Neural progenitor cell (in vitro differentiated cells): ENCODE results near the gene PRRT3. TPM values are rescaled to one million over a fixed set of nuclear protein-coding genes. Genes with fewer than 3 reads are reported as not detected.
A peak's percentile ranks its signal among the peaks of the same experiment; 100 is the strongest.

Experiments used
- DNase-seq: peaks from one replicate; pipeline ENCODE4 v3.0.0-alpha.2; 2016; ENCODE audit warnings: low spot score
- H2AFZ ChIP-seq: fragments of 200-600 bp; sonication (generic); replicated peaks from 2 replicates; pipeline ENCODE4 v1.6.1; 2016; ENCODE audit warnings: antibody characterized with exemption
- H3F3A ChIP-seq: fragments of 200-600 bp; sonication (generic); 2 replicates; pipeline ENCODE4 v1.6.1; 2016; ENCODE audit warnings: antibody characterized with exemption, low read depth
- H3K27ac ChIP-seq: fragments of 200-600 bp; sonication (generic); 2 replicates; pipeline ENCODE4 v1.5.1; 2016; ENCODE audit warnings: mild to moderate bottlenecking
- H3K27me3 ChIP-seq: fragments of 200-600 bp; sonication (generic); 2 replicates; pipeline ENCODE4 v1.6.1; 2016; ENCODE audit warnings: mild to moderate bottlenecking, moderate library complexity
- H3K36me3 ChIP-seq: fragments of 200-600 bp; sonication (generic); 2 replicates; pipeline ENCODE4 v1.5.1; 2016
- H3K4me1 ChIP-seq: fragments of 200-600 bp; sonication (generic); 2 replicates; pipeline ENCODE4 v1.6.1; 2016; ENCODE audit warnings: mixed run types
- H3K4me2 ChIP-seq: fragments of 200-600 bp; sonication (generic); 2 replicates; pipeline ENCODE4 v1.6.1; 2016
- H3K4me3 ChIP-seq: fragments of 200-600 bp; sonication (generic); 2 replicates; pipeline ENCODE4 v1.5.1; 2016
- H3K79me2 ChIP-seq: fragments of 200-600 bp; sonication (generic); 2 replicates; pipeline ENCODE4 v1.6.1; 2016; ENCODE audit warnings: low read depth
- H3K9ac ChIP-seq: fragments of 200-600 bp; sonication (generic); 2 replicates; pipeline ENCODE4 v1.6.1; 2016
- H3K9me3 ChIP-seq: fragments of 200-600 bp; sonication (generic); 2 replicates; pipeline ENCODE4 v1.5.1; 2016; ENCODE audit warnings: low read depth
- H4K20me1 ChIP-seq: fragments of 200-600 bp; sonication (generic); 2 replicates; pipeline ENCODE4 v1.6.1; 2016; ENCODE audit warnings: low read depth
- H3K27ac Mint-ChIP-seq: 3 replicates; pipeline ENCODE4 v1.8.0; 2021; ENCODE audit warnings: mixed read lengths
- H3K27me3 Mint-ChIP-seq: 2 replicates; pipeline ENCODE4 v1.8.0; 2022; ENCODE audit warnings: low read depth, mild to moderate bottlenecking, inconsistent platforms, moderate library complexity, mixed read lengths; ENCODE audit not compliant: insufficient read depth
- H3K36me3 Mint-ChIP-seq: 3 replicates; pipeline ENCODE4 v1.8.0; 2021; ENCODE audit warnings: mixed read lengths
- H3K4me1 Mint-ChIP-seq: 3 replicates; pipeline ENCODE4 v1.8.0; 2021; ENCODE audit warnings: mixed read lengths
- H3K4me3 Mint-ChIP-seq: 3 replicates; pipeline ENCODE4 v1.8.0; 2021; ENCODE audit warnings: mild to moderate bottlenecking, moderate library complexity, mixed read lengths
- H3K9me3 Mint-ChIP-seq: 3 replicates; pipeline ENCODE4 v1.8.0; 2020; ENCODE audit warnings: mixed read lengths
- EZH2 ChIP-seq: fragments of 200-600 bp; sonication (generic); IDR thresholded peaks from 2 replicates; pipeline ENCODE4 v1.6.1; 2017; ENCODE audit warnings: antibody characterized with exemption, mild to moderate bottlenecking, moderate library complexity
- EZH2phosphoT487 ChIP-seq: fragments of 200-600 bp; sonication (generic); IDR thresholded peaks from 2 replicates; pipeline ENCODE4 v1.6.1; 2017; ENCODE audit warnings: antibody characterized with exemption
- total RNA-seq: library from RNA; depleted of rRNA; stranded (reverse); fragments of >200 nt; gene quantifications from 2 replicates; pipeline ENCODE4 v1.2.3, GENCODE V29; 2015; ENCODE audit warnings: low replicate concordance
- TF ChIP-seq, protein P1 (sequence below): fragments of 200-600 bp; sonication (generic); IDR thresholded peaks from 2 replicates; pipeline ENCODE4 v1.5.1; 2017; ENCODE audit warnings: antibody characterized with exemption, mild to moderate bottlenecking

PRRT3 gene
- total RNA-seq, 1 donor from 2014 or later: 2.6 TPM

DNA sequence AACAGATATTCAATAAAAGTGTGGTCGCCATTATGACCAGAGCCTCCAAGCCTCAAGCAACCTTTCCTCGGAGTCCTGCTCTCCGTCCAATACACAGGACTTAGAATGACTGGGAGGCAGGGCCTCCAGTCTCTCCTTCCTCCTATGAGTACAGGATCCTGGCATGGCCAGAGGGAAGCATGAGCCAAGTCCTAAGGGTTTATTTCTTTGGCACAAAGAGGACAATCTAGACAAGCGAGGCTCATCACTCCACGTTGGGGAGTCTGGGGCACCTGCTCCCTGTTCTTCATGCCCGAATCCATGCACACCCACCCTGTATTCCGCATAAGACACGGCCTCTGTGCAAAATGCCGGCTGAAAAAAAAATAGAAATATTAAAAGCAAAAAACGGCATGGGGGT lies 6.8 kb downstream of the PRRT3 start:
- Histone ChIP-seq H3K79me2 (no peaks in the 10 kb centered on the region), H3K27ac (no peak overlapping the region), H3K27me3 (peaks cover 5% of the 10 kb centered on the region), H3K36me3 (no peaks in the 10 kb centered on the region), H3K4me1 (peaks cover 6% of the 10 kb centered on the region), H3F3A (peaks cover 23% of the 10 kb centered on the region), H4K20me1 (peaks cover 12% of the 10 kb centered on the region), H3K9ac (no peak overlapping the region), H2AFZ (no peak overlapping the region), H3K4me3 (peak overlapping the region; percentile 59), H3K9me3 (no peaks in the 10 kb centered on the region), H3K4me2 (no peak overlapping the region)
- no peak overlapping the region for H3K27ac Mint-ChIP-seq
- H3K27me3 Mint-ChIP-seq: peaks cover 9% of the 10 kb centered on the region
- peak overlapping the region; percentile 72 for H3K4me3 Mint-ChIP-seq
- H3K36me3 Mint-ChIP-seq: peaks cover 6% of the 10 kb centered on the region
- no peak for DNase-seq
- TF ChIP-seq EZH2 (no peak), EZH2phosphoT487 (no peak)
- TF ChIP-seq, protein P1, sequence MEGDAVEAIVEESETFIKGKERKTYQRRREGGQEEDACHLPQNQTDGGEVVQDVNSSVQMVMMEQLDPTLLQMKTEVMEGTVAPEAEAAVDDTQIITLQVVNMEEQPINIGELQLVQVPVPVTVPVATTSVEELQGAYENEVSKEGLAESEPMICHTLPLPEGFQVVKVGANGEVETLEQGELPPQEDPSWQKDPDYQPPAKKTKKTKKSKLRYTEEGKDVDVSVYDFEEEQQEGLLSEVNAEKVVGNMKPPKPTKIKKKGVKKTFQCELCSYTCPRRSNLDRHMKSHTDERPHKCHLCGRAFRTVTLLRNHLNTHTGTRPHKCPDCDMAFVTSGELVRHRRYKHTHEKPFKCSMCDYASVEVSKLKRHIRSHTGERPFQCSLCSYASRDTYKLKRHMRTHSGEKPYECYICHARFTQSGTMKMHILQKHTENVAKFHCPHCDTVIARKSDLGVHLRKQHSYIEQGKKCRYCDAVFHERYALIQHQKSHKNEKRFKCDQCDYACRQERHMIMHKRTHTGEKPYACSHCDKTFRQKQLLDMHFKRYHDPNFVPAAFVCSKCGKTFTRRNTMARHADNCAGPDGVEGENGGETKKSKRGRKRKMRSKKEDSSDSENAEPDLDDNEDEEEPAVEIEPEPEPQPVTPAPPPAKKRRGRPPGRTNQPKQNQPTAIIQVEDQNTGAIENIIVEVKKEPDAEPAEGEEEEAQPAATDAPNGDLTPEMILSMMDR: no peak
- no peaks in the 10 kb centered on the region for H3K9me3 Mint-ChIP-seq
- no peaks in the 10 kb centered on the region for H3K4me1 Mint-ChIP-seq

DNA sequence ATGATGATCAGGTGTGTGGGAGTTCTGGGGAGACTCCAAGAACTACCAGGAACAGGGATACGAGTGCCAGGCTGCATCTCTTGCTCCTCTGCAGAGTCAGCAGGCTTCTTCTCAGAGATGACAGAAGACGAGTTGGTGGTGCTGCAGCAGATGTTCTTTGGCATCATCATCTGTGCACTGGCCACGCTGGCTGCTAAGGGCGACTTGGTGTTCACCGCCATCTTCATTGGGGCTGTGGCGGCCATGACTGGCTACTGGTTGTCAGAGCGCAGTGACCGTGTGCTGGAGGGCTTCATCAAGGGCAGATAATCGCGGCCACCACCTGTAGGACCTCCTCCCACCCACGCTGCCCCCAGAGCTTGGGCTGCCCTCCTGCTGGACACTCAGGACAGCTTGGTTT lies 7.9 kb downstream of the PRRT3 start:
- TF ChIP-seq EZH2phosphoT487 (no peak), EZH2 (no peak)
- TF ChIP-seq, protein P1: no peak
- peaks cover 6% of the 10 kb centered on the region for H3K36me3 Mint-ChIP-seq
- DNase-seq: no peak
- peaks cover 9% of the 10 kb centered on the region for H3K27me3 Mint-ChIP-seq
- Histone ChIP-seq H3K36me3 (no peaks in the 10 kb centered on the region), H3K4me2 (no peak overlapping the region), H2AFZ (no peak overlapping the region), H3K9me3 (no peaks in the 10 kb centered on the region), H3K79me2 (no peaks in the 10 kb centered on the region), H3K9ac (no peak overlapping the region), H3K27me3 (peaks cover 5% of the 10 kb centered on the region), H3K27ac (no peak overlapping the region), H3F3A (peaks cover 23% of the 10 kb centered on the region), H4K20me1 (peaks cover 8% of the 10 kb centered on the region), H3K4me1 (peaks cover 6% of the 10 kb centered on the region), H3K4me3 (no peak overlapping the region)
- H3K9me3 Mint-ChIP-seq: no peaks in the 10 kb centered on the region
- peaks cover 3% of the 10 kb centered on the region for H3K4me1 Mint-ChIP-seq
- H3K4me3 Mint-ChIP-seq: no peak overlapping the region
- peak overlapping the region; percentile 30 for H3K27ac Mint-ChIP-seq

- Histone ChIP-seq H3K9ac (no peak overlapping the region), H3K27me3 (peaks cover 5% of the 10 kb centered on the region), H3K4me1 (peaks cover 6% of the 10 kb centered on the region), H3F3A (peaks cover 23% of the 10 kb centered on the region), H4K20me1 (peaks cover 8% of the 10 kb centered on the region), H2AFZ (no peak overlapping the region), H3K4me3 (no peak overlapping the region), H3K9me3 (no peaks in the 10 kb centered on the region), H3K79me2 (no peaks in the 10 kb centered on the region), H3K4me2 (no peak overlapping the region), H3K27ac (no peak overlapping the region), H3K36me3 (no peaks in the 10 kb centered on the region)
- Mint-ChIP-seq H3K4me3 (no peak overlapping the region), H3K36me3 (peaks cover 6% of the 10 kb centered on the region), H3K4me1 (peaks cover 9% of the 10 kb centered on the region), H3K9me3 (no peaks in the 10 kb centered on the region), H3K27me3 (peaks cover 9% of the 10 kb centered on the region), H3K27ac (no peak overlapping the region)
- TF ChIP-seq EZH2phosphoT487 (no peak), EZH2 (no peak)
- TF ChIP-seq, protein P1: no peak
- DNase-seq: no peak
Measured at GRCh38 chr3:9942934-9943690, 9.1 kb downstream of the PRRT3 start.
